ENCODE results near the gene XKR7.
A peak's percentile ranks its signal among the peaks of the same experiment; 100 is the strongest.

XKR7 gene

DNA sequence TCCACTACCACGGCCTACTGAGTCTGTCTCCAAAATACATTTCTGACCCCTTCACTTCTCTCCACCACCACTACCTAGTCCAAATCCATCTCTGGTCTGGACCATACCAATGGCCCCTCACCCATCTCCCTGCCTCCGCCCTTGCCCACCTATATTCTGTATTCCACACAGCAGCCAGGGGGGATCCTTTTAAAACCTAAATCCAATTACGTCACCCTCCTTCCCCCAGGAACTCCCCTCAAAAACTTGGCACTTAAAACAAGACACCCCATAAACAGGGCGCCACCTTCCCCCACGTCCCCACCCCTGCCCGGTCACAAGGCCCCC is 16.8 kb upstream of the XKR7 start:
- TF ChIP-seq, protein P1, sequence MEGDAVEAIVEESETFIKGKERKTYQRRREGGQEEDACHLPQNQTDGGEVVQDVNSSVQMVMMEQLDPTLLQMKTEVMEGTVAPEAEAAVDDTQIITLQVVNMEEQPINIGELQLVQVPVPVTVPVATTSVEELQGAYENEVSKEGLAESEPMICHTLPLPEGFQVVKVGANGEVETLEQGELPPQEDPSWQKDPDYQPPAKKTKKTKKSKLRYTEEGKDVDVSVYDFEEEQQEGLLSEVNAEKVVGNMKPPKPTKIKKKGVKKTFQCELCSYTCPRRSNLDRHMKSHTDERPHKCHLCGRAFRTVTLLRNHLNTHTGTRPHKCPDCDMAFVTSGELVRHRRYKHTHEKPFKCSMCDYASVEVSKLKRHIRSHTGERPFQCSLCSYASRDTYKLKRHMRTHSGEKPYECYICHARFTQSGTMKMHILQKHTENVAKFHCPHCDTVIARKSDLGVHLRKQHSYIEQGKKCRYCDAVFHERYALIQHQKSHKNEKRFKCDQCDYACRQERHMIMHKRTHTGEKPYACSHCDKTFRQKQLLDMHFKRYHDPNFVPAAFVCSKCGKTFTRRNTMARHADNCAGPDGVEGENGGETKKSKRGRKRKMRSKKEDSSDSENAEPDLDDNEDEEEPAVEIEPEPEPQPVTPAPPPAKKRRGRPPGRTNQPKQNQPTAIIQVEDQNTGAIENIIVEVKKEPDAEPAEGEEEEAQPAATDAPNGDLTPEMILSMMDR (IDR thresholded peaks at IDR 0.05; ENCODE audit: borderline replicate concordance, control extremely low read depth, extremely low read depth, insufficient read depth, missing control alignments): no peak
- no peak for DNase-seq (ENCODE audit: low spot score)
- in situ Hi-C loops (cut with MboI; ENCODE audit: low sequenced_read_pairs, unreplicated experiment): loop anchor here (10.0 kb wide), 1 partner anchor 96 kb away; no protein-coding TSS in a partner anchor

DNA sequence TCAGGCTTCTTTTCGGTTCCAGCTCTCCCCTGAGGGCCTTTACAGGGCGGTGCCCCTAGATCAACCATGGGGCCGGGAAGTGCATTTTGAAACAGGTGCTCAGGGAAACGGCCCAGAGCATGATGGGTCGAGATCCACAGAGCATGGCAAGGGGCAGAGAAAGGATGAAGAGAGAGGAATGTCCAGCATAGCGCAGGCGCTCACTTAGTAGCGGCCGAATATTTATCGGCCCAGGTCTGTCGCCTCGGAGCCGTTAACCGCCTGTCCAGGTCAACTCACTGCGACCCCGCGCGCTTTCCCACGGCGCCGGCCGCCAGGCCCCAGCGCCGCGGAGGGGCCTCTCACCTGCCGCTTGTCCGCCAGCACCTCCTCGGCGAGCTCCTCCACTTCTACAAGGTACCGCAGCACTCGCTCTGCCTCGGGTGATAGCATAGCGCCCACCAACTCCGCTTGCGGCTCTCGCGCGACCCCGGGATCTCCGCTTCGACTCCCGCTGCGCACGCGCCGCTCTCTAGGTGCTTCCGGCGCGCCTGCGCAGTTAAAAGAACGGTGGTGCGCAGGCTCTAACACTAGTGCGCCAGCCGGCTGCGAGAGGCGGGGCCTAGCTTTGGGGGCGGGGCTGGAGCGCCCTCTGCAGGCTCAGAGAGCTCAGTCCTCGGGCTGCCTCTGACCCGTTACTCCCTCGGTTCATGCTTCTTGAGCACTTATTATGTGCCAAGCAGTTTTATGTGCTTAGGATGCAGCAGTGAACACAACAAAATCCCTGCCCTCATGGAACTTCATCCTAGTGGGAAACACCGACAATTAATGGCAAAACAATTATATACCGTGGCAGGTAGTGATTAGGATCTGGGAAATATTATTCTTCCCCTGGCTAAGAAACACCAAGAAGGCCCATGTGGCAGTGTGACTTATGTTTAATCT is 16.2 kb upstream of the XKR7 start, which contains the start of gene PDRG1:
PDRG1 (minus strand) TSS at position 517 of the 924 bp plus-strand sequence; CDS start at position 432, 85 bp downstream.
- in situ Hi-C loops (cut with MboI; ENCODE audit: low sequenced_read_pairs, unreplicated experiment): loop anchor here (10.0 kb wide), 1 partner anchor 97 kb away; no protein-coding TSS in a partner anchor
- TF ChIP-seq, protein P1 (IDR thresholded peaks at IDR 0.05; ENCODE audit: borderline replicate concordance, control extremely low read depth, extremely low read depth, insufficient read depth, missing control alignments): peak; percentile 86
- DNase-seq (ENCODE audit: low spot score): peak; percentile 98

DNA sequence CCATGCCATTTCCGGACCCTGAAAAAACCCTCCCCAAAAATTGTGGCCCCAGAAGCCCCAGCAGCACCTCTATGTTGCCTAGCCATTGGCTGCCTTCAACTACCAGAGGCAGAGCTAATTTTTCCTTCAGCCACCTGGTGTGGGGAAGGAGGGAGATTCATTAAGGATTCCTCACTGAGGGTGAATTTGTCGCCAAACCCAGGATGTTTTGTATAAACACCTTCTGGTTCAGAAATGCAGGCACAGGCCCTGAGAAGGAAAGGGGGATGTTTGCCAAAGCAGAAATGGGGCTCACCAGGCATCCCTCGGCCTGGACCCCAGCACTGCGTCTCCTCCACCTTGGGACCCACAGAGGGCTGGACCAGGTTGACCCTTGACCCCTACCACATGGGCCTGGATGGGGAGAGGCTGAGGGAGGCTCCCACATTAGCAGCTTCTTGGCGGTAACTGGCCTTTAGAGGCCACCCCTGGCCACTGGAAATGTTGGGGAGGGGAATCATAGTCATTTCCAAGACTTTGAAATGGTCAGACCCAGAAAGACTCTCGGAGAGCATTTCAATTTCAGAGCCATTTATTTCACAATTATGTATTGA is 14.3 kb upstream of the XKR7 start:
- TF ChIP-seq, protein P1 (IDR thresholded peaks at IDR 0.05; ENCODE audit: borderline replicate concordance, control extremely low read depth, extremely low read depth, insufficient read depth, missing control alignments): no peak
- DNase-seq (ENCODE audit: low spot score): no peak
- in situ Hi-C loops (cut with MboI; ENCODE audit: low sequenced_read_pairs, unreplicated experiment): loop anchor here (10.0 kb wide), 1 partner anchor 99 kb away; no protein-coding TSS in a partner anchor

DNA sequence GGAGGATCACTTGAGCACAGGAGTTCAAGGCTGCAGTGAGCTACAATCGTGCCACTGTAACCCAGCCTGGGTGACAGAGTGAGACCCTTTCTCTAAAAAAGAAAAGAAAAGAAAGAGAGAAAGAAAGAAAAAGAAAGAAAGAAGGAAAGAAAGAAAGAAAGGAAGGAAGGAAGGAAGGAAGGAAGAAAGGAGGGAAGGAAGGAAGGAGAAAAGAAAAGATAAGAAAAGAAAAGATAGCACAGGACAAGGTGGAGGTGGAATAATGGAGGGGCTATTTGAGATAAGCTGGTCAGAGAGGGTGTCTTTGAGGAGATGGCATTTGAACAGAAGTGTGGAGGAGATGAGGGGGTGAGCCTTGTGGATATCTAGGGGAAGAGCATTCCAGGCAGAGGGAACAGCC is 13.5 kb upstream of the XKR7 start:
- in situ Hi-C loops (cut with MboI; ENCODE audit: low sequenced_read_pairs, unreplicated experiment): loop anchor here (10.0 kb wide), 1 partner anchor 100 kb away; no protein-coding TSS in a partner anchor
- no peak for DNase-seq (ENCODE audit: low spot score)
- TF ChIP-seq, protein P1 (IDR thresholded peaks at IDR 0.05; ENCODE audit: borderline replicate concordance, control extremely low read depth, extremely low read depth, insufficient read depth, missing control alignments): no peak

DNA sequence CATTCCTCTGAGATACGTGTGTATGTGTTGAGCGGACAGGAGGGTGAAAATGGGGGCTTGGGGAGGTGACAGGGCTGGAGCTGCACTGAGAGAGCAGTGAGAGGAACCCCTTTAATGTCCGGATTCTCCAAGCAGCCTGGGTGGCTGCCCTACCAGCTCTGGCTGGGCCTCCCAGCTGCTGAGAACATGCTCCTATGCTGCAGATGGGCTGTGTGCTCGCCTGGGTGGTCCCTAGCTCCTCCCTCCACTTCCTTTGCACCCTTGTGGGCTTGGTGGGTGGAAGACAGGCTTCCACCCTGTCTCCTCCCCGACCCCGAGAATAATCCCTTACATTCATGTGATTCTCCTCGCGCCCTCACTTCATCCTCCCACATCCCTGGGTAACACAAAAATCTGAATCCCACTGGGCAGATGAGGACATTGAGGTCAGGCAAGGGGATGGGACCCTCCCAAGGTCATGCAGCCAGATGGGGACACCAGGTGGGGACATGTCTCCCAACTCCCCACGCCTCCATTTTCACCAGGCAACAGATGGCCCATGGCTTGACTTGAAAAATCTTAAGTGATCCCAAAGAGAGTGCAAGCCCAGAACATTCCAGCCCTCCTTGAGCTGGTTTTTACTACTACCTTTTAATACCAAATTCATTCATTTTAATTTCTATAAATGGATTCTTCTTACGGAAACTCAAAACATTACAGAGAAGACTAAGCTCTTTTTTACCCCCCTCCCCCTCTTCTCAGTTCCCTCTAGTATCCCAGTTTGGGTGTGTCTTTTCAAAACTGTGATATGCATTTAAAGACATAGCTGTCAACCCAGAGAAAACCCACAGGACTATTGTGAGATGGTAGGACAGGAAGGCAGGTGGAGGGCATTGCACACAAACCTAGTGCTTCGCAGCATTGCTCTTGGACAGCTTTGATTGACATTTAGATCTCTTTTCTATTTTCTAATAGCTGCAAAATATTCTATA is 11.1 kb upstream of the XKR7 start:
- DNase-seq (ENCODE audit: low spot score): no peak
- TF ChIP-seq, protein P1 (IDR thresholded peaks at IDR 0.05; ENCODE audit: borderline replicate concordance, control extremely low read depth, extremely low read depth, insufficient read depth, missing control alignments): no peak
- in situ Hi-C loops (cut with MboI; ENCODE audit: low sequenced_read_pairs, unreplicated experiment): loop anchor here (10.0 kb wide), 1 partner anchor 102 kb away; no protein-coding TSS in a partner anchor

DNA sequence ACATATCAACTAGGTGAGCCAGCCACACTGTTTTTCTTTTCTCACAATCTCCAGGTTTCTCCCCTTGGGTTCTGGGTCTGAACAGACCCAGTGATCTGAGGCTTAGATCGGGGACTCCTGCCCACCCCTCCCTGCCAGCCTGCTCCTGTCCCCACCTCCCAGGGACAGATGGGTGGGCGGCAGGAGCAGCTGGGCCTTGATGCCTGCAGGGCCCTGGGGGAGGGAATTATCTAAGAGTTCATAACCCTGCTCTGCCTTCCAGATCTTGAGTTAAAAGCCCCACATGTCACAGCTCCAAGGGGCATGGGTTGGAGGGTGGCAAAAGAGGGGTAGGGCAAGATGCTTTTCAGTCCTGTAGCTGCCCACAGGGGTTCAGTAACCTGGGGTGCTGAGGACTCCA is 5.2 kb upstream of the XKR7 start:
- no peak for DNase-seq (ENCODE audit: low spot score)
- in situ Hi-C loops (cut with MboI; ENCODE audit: low sequenced_read_pairs, unreplicated experiment): no loop called here
- TF ChIP-seq, protein P1 (IDR thresholded peaks at IDR 0.05; ENCODE audit: borderline replicate concordance, control extremely low read depth, extremely low read depth, insufficient read depth, missing control alignments): no peak
